Stomach (tissue), 4 donors: ENCODE data around the gene IGF1R.

ENCODE experiments used
- CTCF ChIP-seq, 7 experiments: fragments of 450-650 bp in 4 of 7; fragments of 200-600 bp in 3 of 7; sonication (generic) in 3 of 7; IDR thresholded peaks; one replicate each; pipeline ENCODE4 v1.5.1; 2016 to 2019; ENCODE audit warnings: antibody characterized with exemption in 7 of 7, control low read depth in 2 of 7, mild to moderate bottlenecking in 1 of 7
- EP300 ChIP-seq: sonication (generic); formaldehyde crosslinking; IDR thresholded peaks from one replicate; pipeline ENCODE4 v1.6.1; 2017; ENCODE audit warnings: antibody characterized with exemption
- POLR2A ChIP-seq, 4 donors: fragments of 450-650 bp; IDR thresholded peaks; one replicate each; pipeline ENCODE4 v1.6.1; 2016; ENCODE audit warnings: antibody characterized with exemption in 4 of 4, control low read depth in 2 of 4, mild to moderate bottlenecking in 1 of 4, moderate library complexity in 1 of 4
- POLR2AphosphoS5 ChIP-seq, 3 donors: sonication (generic); formaldehyde crosslinking; IDR thresholded peaks; one replicate each; pipeline ENCODE4 v1.6.1; 2016; ENCODE audit warnings: antibody characterized with exemption in 3 of 3

GRCh38 chr15:98658831-98659699, 10.7 kb downstream of the IGF1R start:
- TF ChIP-seq CTCF (IDR thresholded peaks at IDR 0.05), result peak in 5 of 7 experiments; percentile 48 to 79 (median 75)
- TF ChIP-seq POLR2A (IDR thresholded peaks at IDR 0.05), result no peak
- peak in 1 of 3 donors; percentile 42 for TF ChIP-seq POLR2AphosphoS5 (IDR thresholded peaks at IDR 0.05)
- TF ChIP-seq EP300, result no peak
